D721Med (cell line): ENCODE measurements around the gene ATP8A1.
"Not testable (repeated sequence)": the region's sequence is repeated elsewhere in the genome, so short reads cannot be mapped to it uniquely, and the experiment has no call there.

Experiments used
- DNase-seq: peaks from one replicate; pipeline ENCODE4 v3.0.0; 2011; ENCODE audit warnings: low spot score; ENCODE audit not compliant: insufficient read length
- FAIRE-seq: peaks from 2 replicates; lab custom pipeline; 2011; peaks lifted over from hg19 to GRCh38; lab: Jason Lieb, UNC
- CTCF ChIP-seq: IDR thresholded peaks from 2 replicates; pipeline ENCODE4 v1.5.1; 2012; ENCODE audit warnings: mild to moderate bottlenecking, control low read depth; ENCODE audit not compliant: insufficient read depth; ENCODE audit errors: missing control alignments

ATP8A1 gene

GRCh38 chr4:42489095-42489494 is 167.8 kb downstream of the ATP8A1 start:
- TF ChIP-seq CTCF: no peak
- no peak for DNase-seq
- no peak for FAIRE-seq

GRCh38 chr4:42488554-42488953 is 168.4 kb downstream of the ATP8A1 start:
- DNase-seq (no peak), FAIRE-seq (no peak)
- TF ChIP-seq CTCF: no peak

- TF ChIP-seq CTCF: no peak
- no peak for FAIRE-seq
- no peak for DNase-seq
Observed at GRCh38 chr4:42488114-42488513, 168.8 kb downstream of the ATP8A1 start.

GRCh38 chr4:42487230-42487629 is 169.7 kb downstream of the ATP8A1 start:
- DNase-seq: no peak

GRCh38 chr4:42486156-42486555 is 170.7 kb downstream of the ATP8A1 start:
- FAIRE-seq, DNase-seq: not testable (repeated sequence)

More at GRCh38 chr4:42487230-42487629, 169.7 kb downstream of the ATP8A1 start:
- TF ChIP-seq CTCF: no peak
- no peak for FAIRE-seq

- no peak for TF ChIP-seq CTCF
- DNase-seq (no peak), FAIRE-seq (no peak)
Observed at GRCh38 chr4:42484630-42485029, 172.3 kb downstream of the ATP8A1 start.

- DNase-seq (no peak), FAIRE-seq (peak; percentile 80)
- TF ChIP-seq CTCF: no peak
Observed at GRCh38 chr4:42483426-42484379, 173.2 kb downstream of the ATP8A1 start.
